ENCODE results near the gene AATF. TPM values are rescaled to one million over a fixed set of nuclear protein-coding genes. Genes with fewer than 3 reads are reported as not detected.
A peak's percentile ranks its signal among the peaks of the same experiment; 100 is the strongest.

Gene AATF
- polyA plus RNA-seq, 3 donors: 24.3 to 57.9 (median 41.1) TPM

DNA sequence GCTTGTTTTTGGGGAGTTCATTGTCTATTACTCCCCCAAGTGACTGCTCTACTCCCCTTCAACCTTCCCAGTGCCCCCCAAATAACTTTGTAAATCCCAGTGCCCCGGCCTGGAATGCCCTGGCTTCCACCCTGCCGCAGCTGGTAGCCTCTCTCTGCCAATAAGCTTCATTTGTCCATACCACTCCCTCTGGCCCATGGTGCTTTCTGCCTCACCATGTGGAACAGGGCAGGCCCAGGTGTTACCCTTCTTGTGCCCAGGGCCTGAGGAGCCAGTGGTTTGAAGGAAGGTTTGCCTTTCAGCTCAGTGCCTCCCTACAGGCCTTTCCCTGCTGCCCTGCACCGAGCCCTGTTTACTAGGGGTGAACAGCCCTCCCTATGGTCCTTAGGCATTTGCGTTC is 134.2 kb downstream of the AATF start:
- TF ChIP-seq, protein P1, sequence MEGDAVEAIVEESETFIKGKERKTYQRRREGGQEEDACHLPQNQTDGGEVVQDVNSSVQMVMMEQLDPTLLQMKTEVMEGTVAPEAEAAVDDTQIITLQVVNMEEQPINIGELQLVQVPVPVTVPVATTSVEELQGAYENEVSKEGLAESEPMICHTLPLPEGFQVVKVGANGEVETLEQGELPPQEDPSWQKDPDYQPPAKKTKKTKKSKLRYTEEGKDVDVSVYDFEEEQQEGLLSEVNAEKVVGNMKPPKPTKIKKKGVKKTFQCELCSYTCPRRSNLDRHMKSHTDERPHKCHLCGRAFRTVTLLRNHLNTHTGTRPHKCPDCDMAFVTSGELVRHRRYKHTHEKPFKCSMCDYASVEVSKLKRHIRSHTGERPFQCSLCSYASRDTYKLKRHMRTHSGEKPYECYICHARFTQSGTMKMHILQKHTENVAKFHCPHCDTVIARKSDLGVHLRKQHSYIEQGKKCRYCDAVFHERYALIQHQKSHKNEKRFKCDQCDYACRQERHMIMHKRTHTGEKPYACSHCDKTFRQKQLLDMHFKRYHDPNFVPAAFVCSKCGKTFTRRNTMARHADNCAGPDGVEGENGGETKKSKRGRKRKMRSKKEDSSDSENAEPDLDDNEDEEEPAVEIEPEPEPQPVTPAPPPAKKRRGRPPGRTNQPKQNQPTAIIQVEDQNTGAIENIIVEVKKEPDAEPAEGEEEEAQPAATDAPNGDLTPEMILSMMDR (IDR thresholded peaks at IDR 0.05): no peak
- Mint-ChIP-seq H3K4me3 (no peak overlapping the region), H3K27ac (peak overlapping the region in 1 of 7 donors; percentile 21), H3K4me1 (peaks cover 15% of the 10 kb centered on the region), H3K36me3 (peaks cover 19 to 29% of the 10 kb centered on the region in 2 donors), H3K27me3 (ENCODE audit: low read depth in 3 of 3) (no peaks in the 10 kb centered on the region), H3K9me3 (peaks cover 0 to 6% (median 0%) of the 10 kb centered on the region in 7 donors)
- no peak overlapping the region for H3K4me3 ChIP-seq (replicated peaks in 1 of 3; ENCODE audit: low read depth in 2 of 3, low read length in 3 of 3)
- H3K27ac ChIP-seq (ENCODE audit: low read depth in 1 of 2, low read length in 2 of 2): no peak overlapping the region
- no peak overlapping the region for H3K9ac ChIP-seq (ENCODE audit: insufficient read depth, low read length, poor library complexity, severe bottlenecking)
- no peak for DNase-seq
- H3K9me3 ChIP-seq (replicated peaks in 1 of 2; ENCODE audit: control insufficient read depth in 1 of 2, insufficient read depth in 1 of 2, low read length in 2 of 2): no peaks in the 10 kb centered on the region
- no peaks in the 10 kb centered on the region for H4K20me1 ChIP-seq (ENCODE audit: insufficient read depth, low read length)
- no peaks in the 10 kb centered on the region for H3K27me3 ChIP-seq (ENCODE audit: control insufficient read depth in 2 of 2, insufficient read depth in 2 of 2, low read length in 2 of 2)
- no peaks in the 10 kb centered on the region for H3K79me2 ChIP-seq (ENCODE audit: insufficient read depth, low read length)
- no peak overlapping the region for H2AFZ ChIP-seq (ENCODE audit: insufficient read depth, low read depth, low read length, poor library complexity, severe bottlenecking)
- 100% methylated on average over 1 of the region's 4 CpGs for WGBS (ENCODE audit: insufficient coverage)
- intact Hi-C loops (cut with micrococcal nuclease): no loop called here
- peaks cover 5 to 22% of the 10 kb centered on the region in 2 donors for H3K36me3 ChIP-seq (replicated peaks in 1 of 2; ENCODE audit: control insufficient read depth in 1 of 2, insufficient read depth in 2 of 2, low read length in 2 of 2)
- no peak overlapping the region for H3K4me2 ChIP-seq (replicated peaks; ENCODE audit: extremely low read depth, low read length, poor library complexity, severe bottlenecking)
- H3K4me1 ChIP-seq (ENCODE audit: control insufficient read depth in 1 of 2, insufficient read depth in 2 of 2, low read length in 2 of 2): peaks cover 5 to 16% of the 10 kb centered on the region in 2 donors

DNA sequence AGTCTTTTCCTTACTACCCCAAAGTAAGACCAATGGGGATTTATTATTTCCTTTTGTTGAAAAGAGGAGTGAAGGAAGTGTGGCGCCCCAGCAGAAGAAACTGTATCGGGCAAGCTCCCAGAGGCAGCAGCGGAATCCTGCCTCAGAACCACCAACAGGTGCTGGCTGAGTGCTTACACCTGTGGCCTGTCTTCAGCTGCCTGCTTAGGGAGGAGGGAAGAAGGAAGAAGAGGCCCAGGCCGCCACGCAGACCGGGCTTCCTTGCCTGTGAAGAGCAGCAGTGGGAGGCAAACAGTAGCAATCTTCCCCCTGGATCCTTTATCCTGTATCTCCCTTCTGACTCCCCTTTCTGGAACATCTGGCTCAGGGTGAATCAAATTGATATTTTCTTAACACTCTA is 134.7 kb downstream of the AATF start:
- no peaks in the 10 kb centered on the region for H3K27me3 Mint-ChIP-seq (ENCODE audit: low read depth in 3 of 3)
- H3K27ac Mint-ChIP-seq: no peak overlapping the region
- TF ChIP-seq, protein P1 (IDR thresholded peaks at IDR 0.05): no peak
- no peak overlapping the region for H3K4me3 Mint-ChIP-seq
- H3K79me2 ChIP-seq (ENCODE audit: insufficient read depth, low read length): no peaks in the 10 kb centered on the region
- WGBS (ENCODE audit: insufficient coverage): 62% methylated on average over 3 of the region's 6 CpGs
- peaks cover 5 to 22% of the 10 kb centered on the region in 2 donors for H3K36me3 ChIP-seq (replicated peaks in 1 of 2; ENCODE audit: control insufficient read depth in 1 of 2, insufficient read depth in 2 of 2, low read length in 2 of 2)
- H3K36me3 Mint-ChIP-seq: peaks cover 20 to 30% of the 10 kb centered on the region in 2 donors
- no peaks in the 10 kb centered on the region for H3K9me3 ChIP-seq (replicated peaks in 1 of 2; ENCODE audit: control insufficient read depth in 1 of 2, insufficient read depth in 1 of 2, low read length in 2 of 2)
- H3K9ac ChIP-seq (ENCODE audit: insufficient read depth, low read length, poor library complexity, severe bottlenecking): no peak overlapping the region
- intact Hi-C loops (cut with micrococcal nuclease): no loop called here
- no peak overlapping the region for H3K4me3 ChIP-seq (replicated peaks in 1 of 3; ENCODE audit: low read depth in 2 of 3, low read length in 3 of 3)
- H3K4me1 ChIP-seq (ENCODE audit: control insufficient read depth in 1 of 2, insufficient read depth in 2 of 2, low read length in 2 of 2): peaks cover 5 to 16% of the 10 kb centered on the region in 2 donors
- no peak overlapping the region for H2AFZ ChIP-seq (ENCODE audit: insufficient read depth, low read depth, low read length, poor library complexity, severe bottlenecking)
- peaks cover 15% of the 10 kb centered on the region for H3K4me1 Mint-ChIP-seq
- no peak for DNase-seq
- peaks cover 0 to 6% (median 0%) of the 10 kb centered on the region in 7 donors for H3K9me3 Mint-ChIP-seq
- H3K27me3 ChIP-seq (ENCODE audit: control insufficient read depth in 2 of 2, insufficient read depth in 2 of 2, low read length in 2 of 2): no peaks in the 10 kb centered on the region
- no peak overlapping the region for H3K4me2 ChIP-seq (replicated peaks; ENCODE audit: extremely low read depth, low read length, poor library complexity, severe bottlenecking)
- H4K20me1 ChIP-seq (ENCODE audit: insufficient read depth, low read length): no peaks in the 10 kb centered on the region
- H3K27ac ChIP-seq (ENCODE audit: low read depth in 1 of 2, low read length in 2 of 2): no peak overlapping the region
